SU-DHL-6 (cell line): ENCODE results near the gene LY6G6C.

Source experiments
- CTCF ChIP-seq: fragments of 200-600 bp; sonication (generic); IDR thresholded peaks from one replicate; pipeline ENCODE4 v1.5.1; 2017; ENCODE audit warnings: antibody characterized with exemption, mild to moderate bottlenecking, low read length, moderate library complexity; ENCODE audit not compliant: insufficient read depth, poor library complexity, severe bottlenecking
- EZH2phosphoT487 ChIP-seq: fragments of 200-600 bp; sonication (generic), shearing (Covaris generic); conservative IDR thresholded peaks from 2 replicates; pipeline ENCODE4 v1.6.1; 2018; ENCODE audit warnings: mild to moderate bottlenecking, antibody characterized with exemption, low read length, moderate library complexity, mixed read lengths

DNA sequence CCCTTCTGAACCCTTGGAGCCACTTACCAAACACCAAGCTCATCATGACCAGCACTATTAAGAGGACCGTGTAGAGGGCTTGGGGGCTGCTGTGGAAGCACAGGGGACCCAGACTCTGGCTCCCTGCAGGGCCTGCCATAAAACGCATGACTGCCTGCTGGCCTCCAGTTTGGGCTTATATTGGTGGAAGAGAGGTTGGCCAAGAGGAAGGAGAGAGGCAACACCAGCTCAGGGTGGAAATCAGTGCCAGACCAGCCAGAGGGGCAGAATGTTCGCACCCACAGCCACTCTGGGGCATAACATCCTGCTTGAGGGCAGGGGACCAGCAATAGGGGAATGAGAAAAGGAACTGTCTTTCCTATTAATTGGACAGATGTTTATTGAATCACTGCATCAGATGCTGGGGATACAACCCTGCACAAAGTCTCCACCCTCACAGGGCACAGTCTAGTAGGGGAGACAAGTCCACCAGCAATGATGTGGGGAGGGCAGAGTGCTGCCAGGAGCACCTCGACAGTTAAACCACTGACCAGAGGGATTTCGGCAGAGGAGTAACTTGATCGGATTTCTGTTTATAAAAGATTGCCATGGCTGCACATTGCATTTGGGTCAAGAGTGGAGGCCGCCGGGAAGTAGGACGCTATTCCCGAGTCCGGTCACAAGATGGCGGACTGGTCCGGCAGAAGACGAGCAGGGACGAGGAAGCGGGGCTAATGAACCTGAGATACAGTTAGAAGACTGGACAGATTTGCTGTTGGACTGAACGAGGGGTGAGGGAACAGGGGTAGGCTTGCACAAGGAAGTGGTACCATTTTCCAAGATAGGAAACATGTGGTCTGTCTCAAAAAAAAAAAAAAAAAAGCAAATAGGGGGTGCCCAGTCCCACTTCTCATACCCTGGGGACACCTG, 41.1 kb downstream of the LY6G6C start, which contains the start of gene LY6G5C:
- TF ChIP-seq CTCF = peak; percentile 28
- TF ChIP-seq EZH2phosphoT487 = no peak
